ENCODE measurements around the gene PFKFB4.

- TF ChIP-seq POLR2A (IDR thresholded peaks at IDR 0.05; ENCODE audit: low read length) (no peak), GATA1 (IDR thresholded peaks at IDR 0.05; ENCODE audit: low read depth, low read length) (no peak)
Observed at GRCh38 chr3:48581621-48582481, 25.2 kb upstream of the PFKFB4 start.
